IMR-90 (cell line): ENCODE results near the gene NT5C1A. TPM values are rescaled to one million over a fixed set of nuclear protein-coding genes. Genes with fewer than 3 reads are reported as not detected.

Experiments used
- ATAC-seq: fragments of 200-7000 bp; cut with Tn5 transposase; 2 replicates; pipeline ENCODE4 v1.9.1; 2020; ENCODE audit warnings: low read depth, mild to moderate bottlenecking, moderate library complexity
- BruUV-seq: library from RNA; stranded (reverse); fragments of 400-500 nt; replicated peaks from 2 replicates; lab custom pipeline; 2021; lab: Mats Ljungman, UMichigan
- CTCF ChIA-PET: fragments of 300-600 bp; formaldehyde crosslinking; extraction: SDS; loops from one replicate; lab custom pipeline; 2021; ENCODE audit warnings: antibody characterized with exemption; lab: Yijun Ruan, JAX
- POLR2A ChIA-PET: fragments of 300-600 bp; sonication (Branson Sonifier 250); formaldehyde crosslinking; loops from one replicate; lab custom pipeline; 2022; ENCODE audit warnings: antibody characterized with exemption; ENCODE audit not compliant: unreplicated experiment; lab: Charles Lee
- DNase-seq: peaks from one replicate; pipeline ENCODE4 v3.0.0; 2013
- H2AFZ ChIP-seq: replicated peaks from 2 replicates; pipeline ENCODE3; 2013; ENCODE audit warnings: low read length, mild to moderate bottlenecking; ENCODE audit not compliant: poor library complexity
- H2AK5ac ChIP-seq: 2 replicates; pipeline ENCODE4 v1.6.1; 2013; ENCODE audit warnings: low read depth, low read length, inconsistent platforms
- H2AK9ac ChIP-seq: replicated peaks from 2 replicates; pipeline ENCODE3; 2013; ENCODE audit warnings: mild to moderate bottlenecking, low read depth, low read length, moderate library complexity; ENCODE audit not compliant: poor library complexity
- H2BK120ac ChIP-seq: 2 replicates; pipeline ENCODE4 v1.6.1; 2013; ENCODE audit warnings: low read depth, low read length, inconsistent platforms
- H2BK15ac ChIP-seq: 3 replicates; pipeline ENCODE4 v1.6.1; 2013; ENCODE audit warnings: low read depth, low read length, inconsistent platforms
- H2BK20ac ChIP-seq: 2 replicates; pipeline ENCODE4 v1.6.1; 2013; ENCODE audit warnings: low read depth, mild to moderate bottlenecking, inconsistent platforms, low read length, moderate library complexity
- H2BK5ac ChIP-seq: 2 replicates; pipeline ENCODE4 v1.6.1; 2013; ENCODE audit warnings: mild to moderate bottlenecking, low read depth, low read length, inconsistent platforms; ENCODE audit not compliant: poor library complexity, severe bottlenecking
- H3K14ac ChIP-seq: replicated peaks from 2 replicates; pipeline ENCODE4 v1.6.1; 2013; ENCODE audit warnings: low read depth, low read length, inconsistent platforms
- H3K18ac ChIP-seq: 2 replicates; pipeline ENCODE4 v1.6.1; 2013; ENCODE audit warnings: low read depth, low read length, control low read depth
- H3K23ac ChIP-seq: 2 replicates; pipeline ENCODE4 v1.6.1; 2013; ENCODE audit warnings: low read depth, low read length, inconsistent platforms
- H3K27ac ChIP-seq: 2 replicates; pipeline ENCODE4 v1.5.1; 2013; ENCODE audit warnings: mild to moderate bottlenecking, control low read depth, low read length; ENCODE audit not compliant: insufficient read depth
- H3K27me3 ChIP-seq: 2 replicates; pipeline ENCODE4 v1.6.1; 2013; ENCODE audit warnings: low read length; ENCODE audit not compliant: control insufficient read depth, insufficient read depth
- H3K36me3 ChIP-seq: 2 replicates; pipeline ENCODE4 v1.6.1; 2013; ENCODE audit warnings: low read length, mixed read lengths; ENCODE audit not compliant: control insufficient read depth, insufficient read depth
- H3K4ac ChIP-seq: 2 replicates; pipeline ENCODE4 v1.6.1; 2013; ENCODE audit warnings: low read depth, low read length, inconsistent platforms
- H3K4me1 ChIP-seq: 2 replicates; pipeline ENCODE4 v1.6.1; 2013; ENCODE audit warnings: low read length, mixed read lengths; ENCODE audit not compliant: control insufficient read depth, insufficient read depth
- H3K4me2 ChIP-seq: 2 replicates; pipeline ENCODE4 v1.6.1; 2013; ENCODE audit warnings: low read depth, mild to moderate bottlenecking, control low read depth, low read length, moderate library complexity
- H3K4me3 ChIP-seq: 2 replicates; pipeline ENCODE4 v1.5.1; 2013; ENCODE audit warnings: low read depth, mild to moderate bottlenecking, control low read depth, low read length, moderate library complexity; ENCODE audit not compliant: insufficient read depth
- H3K56ac ChIP-seq: 2 replicates; pipeline ENCODE4 v1.6.1; 2013; ENCODE audit warnings: low read length, inconsistent platforms; ENCODE audit not compliant: insufficient read depth; ENCODE audit errors: extremely low read depth
- H3K79me1 ChIP-seq, 2 experiments: 2 replicates each; pipeline ENCODE4 v1.6.1; 2013; ENCODE audit warnings: low read length in 2 of 2, inconsistent platforms in 1 of 2, low read depth in 1 of 2
- H3K9ac ChIP-seq: 2 replicates; pipeline ENCODE4 v1.6.1; 2013; ENCODE audit warnings: low read depth, low read length, control low read depth
- H3K9me1 ChIP-seq: 2 replicates; pipeline ENCODE4 v1.6.1; 2013; ENCODE audit warnings: low read length, inconsistent platforms; ENCODE audit not compliant: insufficient read depth
- H3K9me3 ChIP-seq: 2 replicates; pipeline ENCODE4 v1.6.1; 2013; ENCODE audit warnings: low read length; ENCODE audit not compliant: control insufficient read depth, insufficient read depth
- H4K20me1 ChIP-seq: 2 replicates; pipeline ENCODE4 v1.6.1; 2013; ENCODE audit warnings: low read length, inconsistent platforms; ENCODE audit not compliant: insufficient read depth
- H4K5ac ChIP-seq: 2 replicates; pipeline ENCODE4 v1.6.1; 2013; ENCODE audit warnings: mild to moderate bottlenecking, low read depth, low read length, control low read depth
- H4K8ac ChIP-seq, 2 experiments: 2 replicates each; pipeline ENCODE4 v1.6.1; 2013; ENCODE audit warnings: low read depth in 2 of 2, low read length in 2 of 2, control low read depth in 1 of 2, inconsistent platforms in 1 of 2
- H4K91ac ChIP-seq: 2 replicates; pipeline ENCODE4 v1.6.1; 2013; ENCODE audit warnings: low read depth, low read length, inconsistent platforms; ENCODE audit not compliant: insufficient read depth
- CEBPB ChIP-seq: IDR thresholded peaks from 2 replicates; pipeline ENCODE4 v1.6.1; 2012; ENCODE audit warnings: low read depth, low read length, improper control_type of control experiment
- FOS ChIP-seq: fragments of 150-350 bp; IDR thresholded peaks from 2 replicates; pipeline ENCODE4 v1.6.1; 2016; ENCODE audit warnings: low read depth, low read length
- MAFK ChIP-seq: IDR thresholded peaks from 2 replicates; pipeline ENCODE4 v1.6.1; 2012; ENCODE audit warnings: low read depth, low read length, improper control_type of control experiment
- MXI1 ChIP-seq: IDR thresholded peaks from 2 replicates; pipeline ENCODE4 v1.6.1; 2012; ENCODE audit warnings: low read depth, mild to moderate bottlenecking, low read length, moderate library complexity, borderline replicate concordance
- RCOR1 ChIP-seq: IDR thresholded peaks from 2 replicates; pipeline ENCODE4 v1.6.1; 2012; ENCODE audit warnings: mild to moderate bottlenecking, low read length, improper control_type of control experiment; ENCODE audit not compliant: insufficient replicate concordance
- RFX5 ChIP-seq: IDR thresholded peaks from 2 replicates; pipeline ENCODE4 v1.8.0; 2012; ENCODE audit warnings: low read depth, mild to moderate bottlenecking, low read length, moderate library complexity
- SMC3 ChIP-seq: fragments of 150-350 bp; IDR thresholded peaks from 2 replicates; pipeline ENCODE4 v1.6.1; 2016; ENCODE audit warnings: low read depth, mild to moderate bottlenecking, antibody characterized with exemption, low read length, moderate library complexity
- WGBS, 2 experiments: methylation state at CpG; one replicate each; pipeline versions ENCODE4 v1.1.5 to v1.1.7; 2013; ENCODE audit warnings: missing lambda C conversion rate in 2 of 2; ENCODE audit not compliant: insufficient read length in 1 of 2; ENCODE audit errors: extremely low coverage in 2 of 2; 5-methylcytosine and 5-hydroxymethylcytosine counted together
- dilution Hi-C: fragments of 300-500 bp; cut with HindIII; formaldehyde crosslinking; loops from one replicate; pipeline ENCODE4 v1.14.3; 2018; ENCODE audit warnings: low sequenced_read_pairs; ENCODE audit not compliant: unreplicated experiment
- in situ Hi-C: fragments of 300-500 bp; cut with MboI; formaldehyde crosslinking; loops from 3 replicates; pipeline ENCODE4 v1.14.3; 2019; ENCODE audit warnings: low sequenced_read_pairs, inconsistent platforms, mixed read lengths
- intact Hi-C: fragments of 100-400 bp; cut with micrococcal nuclease; formaldehyde crosslinking; loops from 2 replicates; pipeline ENCODE4 v1.10.0; 2022
- polyA plus RNA-seq, 3 experiments: library from polyadenylated mRNA; depleted of rRNA; stranded (reverse); fragments of >200 nt; gene quantifications; 2 replicates each; pipeline ENCODE4 v1.2.3, GENCODE V29; 2012; ENCODE audit warnings: low replicate concordance in 1 of 3
- total RNA-seq: library from RNA; depleted of rRNA; stranded (reverse); fragments of >200 nt; gene quantifications from 2 replicates; pipeline ENCODE4 v1.2.3, GENCODE V29; 2012
- TF ChIP-seq, protein P1 (sequence below): conservative IDR thresholded peaks from 2 replicates; pipeline ENCODE4 v1.5.1; 2012; ENCODE audit warnings: mild to moderate bottlenecking, low read depth, low read length, improper control_type of control experiment
- TF ChIP-seq, protein P2 (sequence below): fragments of 150-350 bp; IDR thresholded peaks from 2 replicates; pipeline ENCODE4 v1.6.1; 2017; ENCODE audit warnings: mild to moderate bottlenecking, antibody characterized with exemption, low read length, low read depth
- TF ChIP-seq, protein P3 (sequence below): fragments of 150-350 bp; IDR thresholded peaks from 2 replicates; pipeline ENCODE4 v1.6.1; 2016; ENCODE audit warnings: low read depth, mild to moderate bottlenecking, low read length, moderate library complexity, borderline replicate concordance

NT5C1A gene
- total and polyA plus RNA-seq, 2 of the 4 experiments (the other 2 are of a cell fraction): not detected

DNA sequence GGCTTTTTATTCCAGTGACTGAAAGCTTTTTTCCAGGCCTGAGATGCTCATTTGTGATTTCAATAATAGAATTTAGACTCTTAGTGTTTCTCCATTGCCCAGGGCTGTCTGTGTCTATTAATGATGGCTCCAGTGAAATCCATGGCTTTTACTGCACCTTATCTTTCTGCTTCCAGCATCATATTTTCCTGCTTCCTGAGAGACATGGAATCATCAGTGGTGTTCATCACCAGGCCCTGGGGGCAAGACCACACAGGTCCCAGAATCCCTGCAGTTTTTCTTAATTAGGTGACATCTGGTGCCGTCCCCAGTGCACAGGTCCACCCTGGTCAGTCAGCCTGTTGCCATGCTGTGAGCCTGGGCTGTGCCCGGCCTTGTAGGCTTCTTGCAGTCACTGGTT is 15.5 kb downstream of the NT5C1A start:
- ChIA-PET POLR2A (no interaction called here), CTCF (interaction anchor here (1.0 kb wide), 1 partner anchor 10 kb away, joined by 3 read pairs; no protein-coding TSS in a partner anchor)
- Histone ChIP-seq H2BK15ac (no peak overlapping the region), H4K8ac (no peak overlapping the region), H3K4me3 (no peak overlapping the region), H3K9me3 (no peaks in the 10 kb centered on the region), H4K20me1 (no peaks in the 10 kb centered on the region), H2BK20ac (no peak overlapping the region), H3K9me1 (no peaks in the 10 kb centered on the region; the same call in 1 of the 2 replicates), H3K56ac (no peak overlapping the region), H3K27me3 (peaks cover 52% of the 10 kb centered on the region), H3K14ac (no peak overlapping the region), H3K9ac (no peak overlapping the region), H3K79me1 (no peaks in the 10 kb centered on the region), H3K4me1 (peaks cover 1% of the 10 kb centered on the region; the same call in 1 of the 2 replicates), H3K36me3 (no peaks in the 10 kb centered on the region), H3K23ac (no peak overlapping the region), H4K91ac (no peak overlapping the region), H2BK5ac (no peak overlapping the region), H3K4me2 (no peak overlapping the region), H3K18ac (no peak overlapping the region), H2AK9ac (no peak overlapping the region), H3K27ac (no peak overlapping the region), H2AFZ (no peak overlapping the region), H3K4ac (no peak overlapping the region), H2AK5ac (no peak overlapping the region), H2BK120ac (no peak overlapping the region), H4K5ac (no peak overlapping the region)
- TF ChIP-seq MAFK (no peak), SMC3 (no peak), RFX5 (no peak), RCOR1 (no peak), MXI1 (no peak), FOS (no peak), CEBPB (no peak)
- TF ChIP-seq, protein P1, sequence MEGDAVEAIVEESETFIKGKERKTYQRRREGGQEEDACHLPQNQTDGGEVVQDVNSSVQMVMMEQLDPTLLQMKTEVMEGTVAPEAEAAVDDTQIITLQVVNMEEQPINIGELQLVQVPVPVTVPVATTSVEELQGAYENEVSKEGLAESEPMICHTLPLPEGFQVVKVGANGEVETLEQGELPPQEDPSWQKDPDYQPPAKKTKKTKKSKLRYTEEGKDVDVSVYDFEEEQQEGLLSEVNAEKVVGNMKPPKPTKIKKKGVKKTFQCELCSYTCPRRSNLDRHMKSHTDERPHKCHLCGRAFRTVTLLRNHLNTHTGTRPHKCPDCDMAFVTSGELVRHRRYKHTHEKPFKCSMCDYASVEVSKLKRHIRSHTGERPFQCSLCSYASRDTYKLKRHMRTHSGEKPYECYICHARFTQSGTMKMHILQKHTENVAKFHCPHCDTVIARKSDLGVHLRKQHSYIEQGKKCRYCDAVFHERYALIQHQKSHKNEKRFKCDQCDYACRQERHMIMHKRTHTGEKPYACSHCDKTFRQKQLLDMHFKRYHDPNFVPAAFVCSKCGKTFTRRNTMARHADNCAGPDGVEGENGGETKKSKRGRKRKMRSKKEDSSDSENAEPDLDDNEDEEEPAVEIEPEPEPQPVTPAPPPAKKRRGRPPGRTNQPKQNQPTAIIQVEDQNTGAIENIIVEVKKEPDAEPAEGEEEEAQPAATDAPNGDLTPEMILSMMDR: no peak
- TF ChIP-seq, protein P2, sequence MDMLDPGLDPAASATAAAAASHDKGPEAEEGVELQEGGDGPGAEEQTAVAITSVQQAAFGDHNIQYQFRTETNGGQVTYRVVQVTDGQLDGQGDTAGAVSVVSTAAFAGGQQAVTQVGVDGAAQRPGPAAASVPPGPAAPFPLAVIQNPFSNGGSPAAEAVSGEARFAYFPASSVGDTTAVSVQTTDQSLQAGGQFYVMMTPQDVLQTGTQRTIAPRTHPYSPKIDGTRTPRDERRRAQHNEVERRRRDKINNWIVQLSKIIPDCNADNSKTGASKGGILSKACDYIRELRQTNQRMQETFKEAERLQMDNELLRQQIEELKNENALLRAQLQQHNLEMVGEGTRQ: no peak
- TF ChIP-seq, protein P3, sequence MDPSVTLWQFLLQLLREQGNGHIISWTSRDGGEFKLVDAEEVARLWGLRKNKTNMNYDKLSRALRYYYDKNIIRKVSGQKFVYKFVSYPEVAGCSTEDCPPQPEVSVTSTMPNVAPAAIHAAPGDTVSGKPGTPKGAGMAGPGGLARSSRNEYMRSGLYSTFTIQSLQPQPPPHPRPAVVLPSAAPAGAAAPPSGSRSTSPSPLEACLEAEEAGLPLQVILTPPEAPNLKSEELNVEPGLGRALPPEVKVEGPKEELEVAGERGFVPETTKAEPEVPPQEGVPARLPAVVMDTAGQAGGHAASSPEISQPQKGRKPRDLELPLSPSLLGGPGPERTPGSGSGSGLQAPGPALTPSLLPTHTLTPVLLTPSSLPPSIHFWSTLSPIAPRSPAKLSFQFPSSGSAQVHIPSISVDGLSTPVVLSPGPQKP: no peak
- dilution Hi-C loops: no loop called here
- ATAC-seq: no peak
- no TSS peak for BruUV-seq
- no CpG with 5 or more reads among the region's 2 CpGs for WGBS, 2 experiments
- intact Hi-C loops: loop anchor here (10.0 kb wide), 1 partner anchor 562 kb away; no protein-coding TSS in a partner anchor
- DNase-seq: no peak
- in situ Hi-C loops: loop anchor here (5.0 kb wide), 1 partner anchor 49 kb away; no protein-coding TSS in a partner anchor
